ENCODE measurements around the gene ADAM20.

Gene ADAM20

GRCh38 chr14:70534904-70535303 lies at the start of gene ADAM20:
Gene ADAM20 (minus strand): TSS chr14:70535004. CDS start chr14:70524757, 10,247 bp downstream.
- H3K4me3 ChIP-seq (ENCODE audit: low read depth in 1 of 2, low read length in 2 of 2): no peak within 1 kb of the TSS
- H3K36me3 ChIP-seq (ENCODE audit: insufficient read depth, low read length): no peaks in the 10 kb centered on the region
- H3K4me1 ChIP-seq (ENCODE audit: insufficient read depth, low read length): no peaks in the 10 kb centered on the region
- H3K27ac ChIP-seq (ENCODE audit: low read depth, low read length): no peak within 1 kb of the TSS
- H3K9me3 ChIP-seq (ENCODE audit: low read length): no peaks in the 10 kb centered on the region
- H3K9ac ChIP-seq (ENCODE audit: low read length): no peak within 1 kb of the TSS
- H3K27me3 ChIP-seq (ENCODE audit: control insufficient read depth in 1 of 2, insufficient read depth in 2 of 2, low read length in 2 of 2): no peaks in the 10 kb centered on the region

DNA sequence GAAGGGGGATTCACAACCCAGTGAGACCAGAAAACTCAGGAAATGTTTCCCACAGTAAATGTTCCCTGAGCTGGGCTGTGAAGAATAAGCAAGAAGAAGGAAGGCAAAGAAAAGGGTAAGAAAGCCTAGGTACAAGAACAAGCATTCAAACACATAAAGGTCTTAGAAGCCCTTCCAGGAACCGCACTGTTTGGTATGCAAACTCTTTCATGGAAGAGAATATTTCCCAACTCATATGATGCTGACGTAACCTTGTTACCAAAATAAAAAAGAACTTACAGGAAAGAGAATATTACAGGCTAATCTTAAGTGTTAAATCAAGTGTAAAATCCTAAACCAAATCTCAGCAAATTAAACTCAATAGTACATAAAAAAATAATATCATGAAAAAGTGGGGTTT lies 42.1 kb upstream of the ADAM20 start:
- H3K36me3 ChIP-seq (ENCODE audit: insufficient read depth, low read length): peaks cover 23% of the 10 kb centered on the region
- H3K4me3 ChIP-seq (ENCODE audit: low read depth in 1 of 2, low read length in 2 of 2): no peak overlapping the region
- no peak overlapping the region for H3K9ac ChIP-seq (ENCODE audit: low read length)
- no peaks in the 10 kb centered on the region for H3K9me3 ChIP-seq (ENCODE audit: low read length)
- no peak overlapping the region for H3K27ac ChIP-seq (ENCODE audit: low read depth, low read length)
- no peaks in the 10 kb centered on the region for H3K4me1 ChIP-seq (ENCODE audit: insufficient read depth, low read length)
- H3K27me3 ChIP-seq (ENCODE audit: control insufficient read depth in 1 of 2, insufficient read depth in 2 of 2, low read length in 2 of 2): no peaks in the 10 kb centered on the region

GRCh38 chr14:70573050-70573449 lies 38.2 kb upstream of the ADAM20 start:
- no peak overlapping the region for H3K4me3 ChIP-seq (ENCODE audit: low read depth in 1 of 2, low read length in 2 of 2)

DNA sequence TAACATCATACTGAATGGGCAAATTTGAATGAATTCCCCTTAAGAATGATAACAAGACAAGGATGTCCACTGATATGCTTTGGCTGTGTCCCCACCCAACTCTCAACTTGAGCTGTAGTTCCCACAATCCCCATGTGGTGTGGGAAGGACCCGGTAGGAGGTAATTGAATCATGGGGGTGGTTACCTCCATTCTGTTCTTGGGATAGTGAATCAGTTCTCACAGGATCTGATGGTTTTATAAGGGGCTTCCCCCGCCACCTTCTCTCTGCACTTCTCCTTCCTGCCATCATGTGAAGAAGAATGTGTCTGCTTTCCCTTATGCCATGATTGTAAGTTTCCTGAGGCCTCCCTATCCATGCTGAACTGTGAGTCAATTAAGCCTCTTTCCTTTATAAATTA lies 36.3 kb upstream of the ADAM20 start:
- no peaks in the 10 kb centered on the region for H3K27me3 ChIP-seq (ENCODE audit: control insufficient read depth in 1 of 2, insufficient read depth in 2 of 2, low read length in 2 of 2)
- no peak overlapping the region for H3K27ac ChIP-seq (ENCODE audit: low read depth, low read length)
- H3K4me3 ChIP-seq (ENCODE audit: low read depth in 1 of 2, low read length in 2 of 2): no peak overlapping the region
- H3K9me3 ChIP-seq (ENCODE audit: low read length): no peaks in the 10 kb centered on the region
- H3K9ac ChIP-seq (ENCODE audit: low read length): no peak overlapping the region
- H3K36me3 ChIP-seq (ENCODE audit: insufficient read depth, low read length): peaks cover 15% of the 10 kb centered on the region
- no peaks in the 10 kb centered on the region for H3K4me1 ChIP-seq (ENCODE audit: insufficient read depth, low read length)

More at GRCh38 chr14:70573050-70573449, 38.2 kb upstream of the ADAM20 start:
- Histone ChIP-seq H3K27me3 (ENCODE audit: control insufficient read depth in 1 of 2, insufficient read depth in 2 of 2, low read length in 2 of 2) (no peaks in the 10 kb centered on the region), H3K36me3 (ENCODE audit: insufficient read depth, low read length) (peaks cover 6% of the 10 kb centered on the region), H3K9ac (ENCODE audit: low read length) (no peak overlapping the region), H3K27ac (ENCODE audit: low read depth, low read length) (no peak overlapping the region), H3K4me1 (ENCODE audit: insufficient read depth, low read length) (no peaks in the 10 kb centered on the region), H3K9me3 (ENCODE audit: low read length) (no peaks in the 10 kb centered on the region)

- no peak overlapping the region for H3K4me3 ChIP-seq (ENCODE audit: low read depth in 1 of 2, low read length in 2 of 2)
- H3K9me3 ChIP-seq (ENCODE audit: low read length): no peaks in the 10 kb centered on the region
- H3K4me1 ChIP-seq (ENCODE audit: insufficient read depth, low read length): no peaks in the 10 kb centered on the region
- H3K27me3 ChIP-seq (ENCODE audit: control insufficient read depth in 1 of 2, insufficient read depth in 2 of 2, low read length in 2 of 2): no peaks in the 10 kb centered on the region
- H3K9ac ChIP-seq (ENCODE audit: low read length): no peak overlapping the region
- H3K36me3 ChIP-seq (ENCODE audit: insufficient read depth, low read length): peaks cover 23% of the 10 kb centered on the region
- H3K27ac ChIP-seq (ENCODE audit: low read depth, low read length): no peak overlapping the region
These were observed 33.0 kb upstream of the ADAM20 start for GRCh38 chr14:70567791-70568190.

GRCh38 chr14:70563869-70564268 lies 29.1 kb upstream of the ADAM20 start:
- H3K27ac ChIP-seq (ENCODE audit: low read depth, low read length): no peak overlapping the region
- H3K9me3 ChIP-seq (ENCODE audit: low read length): no peaks in the 10 kb centered on the region
- no peak overlapping the region for H3K4me3 ChIP-seq (ENCODE audit: low read depth in 1 of 2, low read length in 2 of 2)
- H3K4me1 ChIP-seq (ENCODE audit: insufficient read depth, low read length): no peaks in the 10 kb centered on the region
- H3K9ac ChIP-seq (ENCODE audit: low read length): no peak overlapping the region
- no peaks in the 10 kb centered on the region for H3K27me3 ChIP-seq (ENCODE audit: control insufficient read depth in 1 of 2, insufficient read depth in 2 of 2, low read length in 2 of 2)
- H3K36me3 ChIP-seq (ENCODE audit: insufficient read depth, low read length): peaks cover 30% of the 10 kb centered on the region

- no peaks in the 10 kb centered on the region for H3K4me1 ChIP-seq (ENCODE audit: insufficient read depth, low read length)
- H3K9ac ChIP-seq (ENCODE audit: low read length): no peak overlapping the region
- no peaks in the 10 kb centered on the region for H3K9me3 ChIP-seq (ENCODE audit: low read length)
- no peaks in the 10 kb centered on the region for H3K27me3 ChIP-seq (ENCODE audit: control insufficient read depth in 1 of 2, insufficient read depth in 2 of 2, low read length in 2 of 2)
- H3K36me3 ChIP-seq (ENCODE audit: insufficient read depth, low read length): peaks cover 30% of the 10 kb centered on the region
- H3K4me3 ChIP-seq (ENCODE audit: low read depth in 1 of 2, low read length in 2 of 2): no peak overlapping the region
- no peak overlapping the region for H3K27ac ChIP-seq (ENCODE audit: low read depth, low read length)
These were observed 28.6 kb upstream of the ADAM20 start for GRCh38 chr14:70563417-70563816.

- Histone ChIP-seq H3K27me3 (ENCODE audit: control insufficient read depth in 1 of 2, insufficient read depth in 2 of 2, low read length in 2 of 2) (no peaks in the 10 kb centered on the region), H3K36me3 (ENCODE audit: insufficient read depth, low read length) (peaks cover 19% of the 10 kb centered on the region), H3K9ac (ENCODE audit: low read length) (no peak overlapping the region), H3K9me3 (ENCODE audit: low read length) (no peaks in the 10 kb centered on the region), H3K27ac (ENCODE audit: low read depth, low read length) (no peak overlapping the region), H3K4me1 (ENCODE audit: insufficient read depth, low read length) (no peaks in the 10 kb centered on the region), H3K4me3 (ENCODE audit: low read depth in 1 of 2, low read length in 2 of 2) (no peak overlapping the region)
These were observed 23.6 kb upstream of the ADAM20 start for GRCh38 chr14:70558356-70558755.

GRCh38 chr14:70555890-70556289 lies 21.1 kb upstream of the ADAM20 start:
- Histone ChIP-seq H3K27ac (ENCODE audit: low read depth, low read length) (no peak overlapping the region), H3K9ac (ENCODE audit: low read length) (no peak overlapping the region), H3K4me1 (ENCODE audit: insufficient read depth, low read length) (no peaks in the 10 kb centered on the region), H3K27me3 (ENCODE audit: control insufficient read depth in 1 of 2, insufficient read depth in 2 of 2, low read length in 2 of 2) (no peaks in the 10 kb centered on the region), H3K4me3 (ENCODE audit: low read depth in 1 of 2, low read length in 2 of 2) (peak overlapping the region in 1 of 2 donors; percentile 2), H3K9me3 (ENCODE audit: low read length) (no peaks in the 10 kb centered on the region), H3K36me3 (ENCODE audit: insufficient read depth, low read length) (peaks cover 7% of the 10 kb centered on the region)

DNA sequence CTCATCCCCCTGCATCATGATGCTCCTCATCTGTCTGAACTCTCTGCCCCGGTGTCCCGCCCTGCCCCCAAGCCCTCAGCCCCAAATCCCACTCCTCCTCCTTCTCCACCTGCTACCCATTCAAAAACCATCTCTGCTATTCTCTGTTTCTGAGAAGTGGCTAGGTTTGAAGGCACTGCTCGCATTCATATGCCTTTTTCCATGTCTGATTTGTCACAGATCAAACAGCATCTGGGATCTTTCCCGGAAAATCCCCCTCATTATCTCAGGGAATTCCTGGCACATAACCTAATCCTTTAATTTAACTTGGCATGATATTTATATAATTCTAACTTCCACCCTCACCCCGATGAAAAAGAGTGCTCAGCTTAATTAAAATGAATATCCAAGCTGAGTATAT lies 3.3 kb upstream of the ADAM20 start:
- Histone ChIP-seq H3K27ac (ENCODE audit: low read depth, low read length) (no peak overlapping the region), H3K36me3 (ENCODE audit: insufficient read depth, low read length) (no peaks in the 10 kb centered on the region), H3K4me1 (ENCODE audit: insufficient read depth, low read length) (no peaks in the 10 kb centered on the region), H3K9ac (ENCODE audit: low read length) (no peak overlapping the region), H3K4me3 (ENCODE audit: low read depth in 1 of 2, low read length in 2 of 2) (no peak overlapping the region), H3K27me3 (ENCODE audit: control insufficient read depth in 1 of 2, insufficient read depth in 2 of 2, low read length in 2 of 2) (no peaks in the 10 kb centered on the region), H3K9me3 (ENCODE audit: low read length) (no peaks in the 10 kb centered on the region)

GRCh38 chr14:70536830-70537229 lies 2.0 kb upstream of the ADAM20 start:
- Histone ChIP-seq H3K27ac (ENCODE audit: low read depth, low read length) (no peak overlapping the region), H3K4me1 (ENCODE audit: insufficient read depth, low read length) (no peaks in the 10 kb centered on the region), H3K27me3 (ENCODE audit: control insufficient read depth in 1 of 2, insufficient read depth in 2 of 2, low read length in 2 of 2) (no peaks in the 10 kb centered on the region), H3K9me3 (ENCODE audit: low read length) (no peaks in the 10 kb centered on the region), H3K4me3 (ENCODE audit: low read depth in 1 of 2, low read length in 2 of 2) (no peak overlapping the region), H3K36me3 (ENCODE audit: insufficient read depth, low read length) (no peaks in the 10 kb centered on the region), H3K9ac (ENCODE audit: low read length) (no peak overlapping the region)

- Histone ChIP-seq H3K9me3 (ENCODE audit: low read length) (no peaks in the 10 kb centered on the region), H3K4me3 (ENCODE audit: low read depth in 1 of 2, low read length in 2 of 2) (no peak overlapping the region), H3K9ac (ENCODE audit: low read length) (no peak overlapping the region), H3K4me1 (ENCODE audit: insufficient read depth, low read length) (no peaks in the 10 kb centered on the region), H3K27me3 (ENCODE audit: control insufficient read depth in 1 of 2, insufficient read depth in 2 of 2, low read length in 2 of 2) (no peaks in the 10 kb centered on the region), H3K27ac (ENCODE audit: low read depth, low read length) (no peak overlapping the region), H3K36me3 (ENCODE audit: insufficient read depth, low read length) (no peaks in the 10 kb centered on the region)
These were observed 4.4 kb downstream of the ADAM20 start for GRCh38 chr14:70530417-70530816.
